ENCODE measurements around the gene BHLHA15.

Gene BHLHA15

DNA sequence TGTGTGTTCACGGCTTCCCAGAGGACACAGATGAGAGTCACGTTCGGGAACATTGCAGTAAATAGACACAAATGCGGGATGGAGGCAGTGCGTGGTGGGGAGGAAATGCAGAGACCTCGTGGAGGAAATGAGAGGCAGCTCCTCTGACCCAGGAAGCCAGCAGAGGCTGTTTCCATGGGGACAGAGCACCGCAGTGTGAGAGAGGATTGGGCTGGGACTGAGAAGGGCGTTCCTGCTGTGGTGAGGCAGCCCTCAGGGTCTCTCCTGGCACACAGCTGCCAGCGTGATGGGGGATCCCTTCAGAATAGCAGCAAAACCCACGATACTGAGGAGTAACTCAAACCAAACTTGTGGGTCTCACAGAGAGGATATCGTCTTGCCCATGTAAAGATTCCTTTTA is 21.7 kb upstream of the BHLHA15 start:
- no peak for DNase-seq

DNA sequence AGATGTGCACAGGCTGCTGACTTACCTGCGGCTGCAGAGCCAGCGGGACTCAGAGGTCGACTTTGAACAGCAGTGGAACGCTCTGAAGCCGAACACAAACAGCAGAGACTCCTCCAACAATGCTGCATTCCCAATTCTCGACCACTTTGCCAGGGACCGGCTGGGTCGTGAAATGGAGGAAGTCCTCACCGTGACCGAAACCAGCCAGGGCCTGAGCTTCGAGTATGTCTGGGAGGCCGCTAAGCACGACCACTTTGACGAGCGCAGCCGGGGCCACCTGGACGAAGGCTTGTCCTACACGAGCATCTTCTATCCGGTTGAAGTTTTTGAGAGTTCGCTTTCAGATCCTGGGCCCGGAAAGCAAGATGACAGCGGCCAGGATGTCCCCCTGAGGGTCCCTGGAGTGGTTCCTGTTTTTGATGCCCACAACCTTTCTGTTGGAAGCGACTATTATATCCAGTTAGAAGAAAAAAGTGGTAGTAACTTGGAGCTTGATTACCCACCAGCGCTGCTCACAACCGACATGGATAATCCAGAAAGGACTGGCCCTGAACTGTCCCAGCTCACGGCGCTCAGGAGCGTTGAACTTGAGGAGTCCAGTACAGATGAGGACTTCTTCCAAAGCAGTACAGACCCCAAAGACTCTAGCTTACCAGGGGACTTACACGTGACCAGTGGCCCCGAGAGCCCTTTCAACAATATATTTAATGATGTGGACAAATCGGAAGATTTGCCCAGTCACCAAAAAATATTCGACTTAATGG is 19.4 kb upstream of the BHLHA15 start:
- no peak for DNase-seq

- DNase-seq, result no peak
Observed at GRCh38 chr7:98192781-98193457, 18.3 kb upstream of the BHLHA15 start.

GRCh38 chr7:98193474-98194180 is 17.6 kb upstream of the BHLHA15 start:
- DNase-seq, result no peak

DNA sequence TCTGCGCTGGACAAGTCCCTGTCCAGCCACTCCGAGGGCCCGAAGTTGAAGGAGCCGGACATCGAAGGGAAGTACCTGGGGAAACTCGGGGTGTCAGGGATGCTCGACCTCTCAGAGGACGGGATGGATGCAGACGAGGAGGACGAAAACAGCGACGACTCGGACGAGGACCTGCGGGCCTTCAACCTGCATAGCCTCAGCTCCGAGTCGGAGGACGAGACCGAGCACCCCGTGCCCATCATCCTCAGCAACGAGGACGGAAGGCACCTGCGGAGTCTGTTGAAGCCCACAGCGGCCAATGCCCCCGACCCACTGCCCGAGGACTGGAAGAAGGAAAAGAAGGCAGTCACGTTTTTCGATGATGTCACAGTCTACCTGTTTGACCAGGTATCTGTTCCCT is 17.1 kb upstream of the BHLHA15 start:
- DNase-seq, result no peak

DNA sequence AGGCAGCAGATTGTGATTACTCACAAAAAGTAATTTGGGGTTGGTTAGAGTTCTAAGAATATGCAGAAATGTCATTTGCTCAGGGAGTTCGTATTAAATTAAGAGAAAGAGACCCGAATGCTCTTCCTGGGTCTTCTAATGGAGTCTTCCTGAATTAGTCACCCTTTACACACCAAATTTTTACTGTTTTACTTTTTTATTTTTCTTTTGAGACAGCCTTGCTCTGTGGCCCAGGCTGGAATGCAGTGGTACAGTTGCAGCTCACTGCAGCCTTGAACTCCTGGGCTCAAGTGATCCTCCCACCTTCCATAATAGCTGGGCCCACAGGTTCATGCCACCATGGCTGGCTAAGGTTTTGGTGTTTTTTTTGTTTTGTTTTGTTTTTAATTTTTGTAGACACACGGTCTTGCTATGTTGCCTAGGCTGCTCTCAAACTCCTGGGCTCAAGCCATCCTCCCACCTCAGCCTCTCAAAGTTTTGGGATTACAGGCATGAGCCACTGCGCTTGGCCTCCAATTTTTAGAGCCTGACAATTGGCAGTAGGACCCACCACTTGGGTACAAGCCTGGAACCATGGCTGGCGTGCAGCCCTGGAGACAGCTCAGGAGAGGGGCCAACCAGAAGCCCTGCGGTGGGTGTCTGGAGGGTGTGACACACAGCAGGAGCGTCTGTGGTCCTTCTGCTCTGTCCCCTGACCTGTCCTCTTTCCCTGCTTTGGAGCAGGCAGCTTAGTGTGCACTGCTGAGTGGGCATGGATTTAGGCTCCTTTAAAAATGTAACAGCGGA is 16.4 kb upstream of the BHLHA15 start:
- no peak for DNase-seq

- no peak for DNase-seq
Observed at GRCh38 chr7:98196706-98197605, 14.3 kb upstream of the BHLHA15 start.

DNA sequence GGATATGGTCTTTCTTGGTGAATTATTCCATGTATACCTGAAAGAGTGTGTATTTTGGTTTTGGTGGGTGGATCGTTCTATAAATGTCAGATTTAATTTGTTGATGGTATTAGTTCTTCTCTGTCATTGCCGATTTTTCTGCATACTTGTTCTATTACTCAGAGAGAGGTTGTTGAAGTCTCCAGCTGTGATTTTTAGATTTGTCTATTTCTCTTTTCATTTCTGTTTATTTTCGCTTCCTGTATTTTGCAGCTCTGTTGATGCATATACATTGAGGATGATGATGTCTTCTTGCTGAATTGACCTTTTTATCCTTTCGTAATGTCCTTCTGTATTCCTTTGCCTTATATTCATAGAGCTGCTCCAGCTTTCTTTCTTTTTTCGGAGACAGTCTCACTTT is 12.1 kb upstream of the BHLHA15 start:
- DNase-seq, result no peak

DNA sequence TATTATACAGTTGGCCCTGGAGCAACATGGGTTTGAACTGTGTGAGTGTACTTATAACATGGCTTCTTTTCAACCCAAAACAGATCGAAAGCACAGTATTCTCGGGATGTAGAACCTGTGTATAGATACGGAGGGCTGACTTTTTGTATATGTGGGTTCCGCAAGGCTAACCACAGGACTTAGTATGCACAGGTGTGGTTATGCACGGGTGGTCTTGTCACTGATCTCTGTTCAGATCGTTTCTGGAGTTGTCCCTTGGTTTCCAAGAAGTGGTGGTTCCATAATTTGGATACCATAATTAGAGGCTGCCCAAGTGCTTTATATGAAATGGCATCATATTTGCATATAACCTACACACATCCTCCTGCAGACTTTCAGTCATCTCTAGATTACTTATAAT is 10.9 kb upstream of the BHLHA15 start:
- DNase-seq, result no peak

GRCh38 chr7:98202367-98203195 is 8.7 kb upstream of the BHLHA15 start:
- DNase-seq, result no peak

GRCh38 chr7:98203261-98203963 is 7.8 kb upstream of the BHLHA15 start:
- DNase-seq, result no peak

GRCh38 chr7:98203964-98204605 is 7.2 kb upstream of the BHLHA15 start:
- DNase-seq, result no peak

DNA sequence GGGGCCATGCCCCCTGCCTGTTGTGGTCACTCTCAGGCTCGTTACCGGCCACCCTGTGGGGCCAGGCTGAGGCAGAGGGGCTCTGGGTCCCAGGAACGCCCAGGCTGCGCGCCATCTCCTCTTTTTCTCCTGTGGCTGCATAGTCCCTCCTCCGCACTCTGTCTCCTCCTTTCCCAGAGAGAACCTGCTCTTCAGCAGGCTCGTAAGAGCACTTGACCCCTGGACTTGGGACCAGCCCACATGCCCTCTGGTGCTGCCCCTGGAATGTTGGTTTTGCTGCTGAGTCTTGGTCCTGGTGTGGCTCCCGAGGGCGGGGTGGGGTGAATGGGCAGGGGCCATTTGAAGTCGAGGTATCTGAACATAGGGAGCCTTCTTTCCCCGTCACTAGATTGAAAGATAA is 6.6 kb upstream of the BHLHA15 start:
- DNase-seq, result no peak

GRCh38 chr7:98205162-98205845 is 5.9 kb upstream of the BHLHA15 start:
- no peak for DNase-seq

GRCh38 chr7:98206451-98207330 is 4.5 kb upstream of the BHLHA15 start:
- no peak for DNase-seq

- no peak for DNase-seq
Observed at GRCh38 chr7:98209166-98209920, 1.9 kb upstream of the BHLHA15 start.

- no peak for DNase-seq
Observed at GRCh38 chr7:98210513-98211220, 572 bp upstream of the BHLHA15 start.

Measured in SHP77 (cell line).